ENCODE measurements around the gene LHPP.

Gene LHPP

DNA sequence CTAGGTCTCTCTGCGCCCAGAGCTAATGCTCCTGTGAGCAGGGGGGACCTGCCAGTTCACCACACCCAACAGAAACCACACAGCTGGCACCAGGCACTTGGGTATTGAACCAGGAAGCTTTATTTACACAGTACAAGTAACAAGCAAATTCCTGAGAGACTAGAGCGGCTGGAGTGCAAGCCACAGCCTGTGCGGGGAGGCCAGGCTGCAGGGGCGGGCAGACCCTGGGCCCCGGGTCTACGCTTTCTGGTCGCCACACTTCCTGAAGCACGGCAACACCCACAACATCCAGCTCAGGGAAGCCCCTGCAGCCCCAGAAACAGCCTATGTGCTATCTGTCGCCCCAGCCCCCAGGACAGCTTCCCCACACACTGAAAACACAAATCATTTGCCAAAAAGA is 157.6 kb downstream of the LHPP start:
- H3K4me3 ChIP-seq (ENCODE audit: low read length), result no peak overlapping the region
- TF ChIP-seq, protein P1, sequence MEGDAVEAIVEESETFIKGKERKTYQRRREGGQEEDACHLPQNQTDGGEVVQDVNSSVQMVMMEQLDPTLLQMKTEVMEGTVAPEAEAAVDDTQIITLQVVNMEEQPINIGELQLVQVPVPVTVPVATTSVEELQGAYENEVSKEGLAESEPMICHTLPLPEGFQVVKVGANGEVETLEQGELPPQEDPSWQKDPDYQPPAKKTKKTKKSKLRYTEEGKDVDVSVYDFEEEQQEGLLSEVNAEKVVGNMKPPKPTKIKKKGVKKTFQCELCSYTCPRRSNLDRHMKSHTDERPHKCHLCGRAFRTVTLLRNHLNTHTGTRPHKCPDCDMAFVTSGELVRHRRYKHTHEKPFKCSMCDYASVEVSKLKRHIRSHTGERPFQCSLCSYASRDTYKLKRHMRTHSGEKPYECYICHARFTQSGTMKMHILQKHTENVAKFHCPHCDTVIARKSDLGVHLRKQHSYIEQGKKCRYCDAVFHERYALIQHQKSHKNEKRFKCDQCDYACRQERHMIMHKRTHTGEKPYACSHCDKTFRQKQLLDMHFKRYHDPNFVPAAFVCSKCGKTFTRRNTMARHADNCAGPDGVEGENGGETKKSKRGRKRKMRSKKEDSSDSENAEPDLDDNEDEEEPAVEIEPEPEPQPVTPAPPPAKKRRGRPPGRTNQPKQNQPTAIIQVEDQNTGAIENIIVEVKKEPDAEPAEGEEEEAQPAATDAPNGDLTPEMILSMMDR (conservative IDR thresholded peaks at IDR 0.05; ENCODE audit: low read length), result no peak
- no peak for DNase-seq (ENCODE audit: low read depth)

DNA sequence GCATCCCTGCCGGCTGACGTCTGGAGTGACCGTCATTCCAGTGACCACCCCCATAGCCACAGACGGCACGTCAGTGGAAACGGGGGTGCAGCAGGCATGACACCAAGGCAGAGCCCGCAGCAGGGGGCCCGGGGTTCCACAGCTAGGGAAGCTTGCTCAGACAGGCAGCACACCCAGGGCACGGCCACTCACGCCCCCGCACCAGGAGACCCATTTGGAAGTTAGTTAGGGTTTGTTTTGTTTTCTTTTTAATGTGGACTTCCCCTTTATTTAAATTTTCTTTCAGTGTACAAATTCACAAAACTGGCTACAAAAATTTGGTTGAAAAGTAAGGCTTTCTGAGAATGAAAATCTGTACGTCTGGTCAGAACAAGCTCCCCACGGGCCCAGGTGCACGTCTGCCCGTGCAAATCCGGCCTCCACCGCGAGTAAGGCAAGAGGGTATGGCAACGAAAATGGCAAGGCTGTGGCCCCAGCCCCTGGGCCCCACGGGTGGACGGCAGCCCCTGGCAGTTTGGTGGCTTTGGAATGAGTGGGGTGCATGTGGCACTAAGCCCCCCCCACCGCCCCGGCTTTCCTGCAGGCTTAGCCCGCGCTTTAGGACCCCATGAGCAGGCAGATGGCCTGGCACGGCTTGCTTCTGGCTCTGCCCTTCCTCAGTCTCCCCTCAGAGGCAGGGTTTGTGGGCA is 158.3 kb downstream of the LHPP start:
- TF ChIP-seq, protein P1 (conservative IDR thresholded peaks at IDR 0.05; ENCODE audit: low read length), result no peak
- DNase-seq (ENCODE audit: low read depth), result no peak
- H3K4me3 ChIP-seq (ENCODE audit: low read length), result no peak overlapping the region

DNA sequence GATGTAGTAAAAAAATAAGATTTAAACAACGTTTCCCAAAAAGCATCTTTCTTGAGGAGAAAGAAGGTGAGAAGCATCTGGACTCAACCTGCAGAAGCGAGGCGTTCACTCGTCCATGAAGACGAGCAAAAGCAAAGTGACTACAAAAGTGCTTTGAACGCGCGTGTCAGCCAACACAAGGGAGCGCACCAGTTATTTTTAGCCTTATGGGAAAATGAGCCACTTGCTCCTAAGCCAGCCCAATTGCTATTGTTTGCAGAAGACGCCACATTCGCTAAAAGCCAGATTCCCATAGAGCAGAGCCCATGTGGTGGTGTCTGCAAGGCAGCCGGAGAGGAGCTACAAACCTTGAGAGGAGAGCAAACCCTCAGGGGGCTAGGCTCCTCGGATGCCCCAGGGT is 160.0 kb downstream of the LHPP start:
- no peak for DNase-seq (ENCODE audit: low read depth)
- H3K4me3 ChIP-seq (ENCODE audit: low read length), result no peak overlapping the region
- TF ChIP-seq, protein P1 (conservative IDR thresholded peaks at IDR 0.05; ENCODE audit: low read length), result no peak; the same call in 1 of the 2 replicates

DNA sequence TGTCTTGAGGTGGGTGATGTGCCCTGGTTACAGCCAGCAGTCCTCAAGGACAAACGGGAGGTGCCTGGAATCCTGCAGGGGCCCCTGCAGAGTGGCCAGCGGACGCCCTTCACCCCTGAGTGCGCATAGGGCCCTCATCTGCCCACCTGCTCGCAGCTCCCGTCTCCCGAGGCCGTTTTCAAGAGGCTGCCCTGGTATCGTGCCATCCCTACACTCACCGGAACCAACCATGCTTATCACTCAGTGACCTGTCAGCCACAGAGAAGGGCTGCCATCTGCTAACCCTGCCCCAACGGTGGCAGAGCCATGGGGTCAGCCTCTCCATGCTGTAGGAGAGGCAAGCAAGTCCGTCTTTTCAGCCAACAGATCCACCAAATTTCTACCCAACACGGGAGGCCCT is 160.5 kb downstream of the LHPP start:
- TF ChIP-seq, protein P1 (conservative IDR thresholded peaks at IDR 0.05; ENCODE audit: low read length), result no peak
- no peak overlapping the region for H3K4me3 ChIP-seq (ENCODE audit: low read length)
- no peak for DNase-seq (ENCODE audit: low read depth)

DNA sequence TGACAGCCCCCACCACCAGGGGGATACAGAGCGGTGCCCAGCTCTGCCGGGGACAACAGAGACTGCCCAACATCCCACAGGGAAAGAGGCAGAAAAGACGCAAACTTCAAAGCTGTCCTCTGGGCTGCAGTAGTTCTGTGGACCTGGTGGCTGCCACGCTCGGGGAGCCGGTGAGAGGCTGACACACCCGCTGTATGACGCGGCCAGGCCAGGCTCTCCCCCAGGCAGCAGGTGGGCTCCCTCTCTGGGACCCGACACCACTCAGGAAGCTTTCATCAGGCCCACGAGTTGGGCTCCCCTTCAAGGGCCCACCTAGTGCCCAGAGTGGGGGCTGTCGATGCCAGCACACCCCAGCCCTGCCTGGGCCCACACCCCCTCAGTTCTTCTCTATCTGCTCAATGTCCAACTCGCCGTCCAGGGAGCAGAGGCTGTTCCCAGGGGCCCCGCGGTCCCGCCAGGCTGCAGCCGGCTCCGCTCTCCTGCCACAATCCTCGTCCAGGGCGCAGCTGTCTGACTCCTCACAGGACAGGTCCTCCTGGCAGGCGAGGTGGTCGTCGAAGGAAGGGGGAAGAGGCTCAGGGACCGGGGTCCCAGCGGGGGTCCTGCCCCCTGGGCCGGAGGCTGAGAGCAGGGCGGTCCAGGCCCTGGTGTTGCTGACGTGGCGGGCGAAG is 161.4 kb downstream of the LHPP start:
- TF ChIP-seq, protein P1 (conservative IDR thresholded peaks at IDR 0.05; ENCODE audit: low read length), result no peak
- H3K4me3 ChIP-seq (ENCODE audit: low read length), result no peak overlapping the region
- DNase-seq (ENCODE audit: low read depth), result no peak

DNA sequence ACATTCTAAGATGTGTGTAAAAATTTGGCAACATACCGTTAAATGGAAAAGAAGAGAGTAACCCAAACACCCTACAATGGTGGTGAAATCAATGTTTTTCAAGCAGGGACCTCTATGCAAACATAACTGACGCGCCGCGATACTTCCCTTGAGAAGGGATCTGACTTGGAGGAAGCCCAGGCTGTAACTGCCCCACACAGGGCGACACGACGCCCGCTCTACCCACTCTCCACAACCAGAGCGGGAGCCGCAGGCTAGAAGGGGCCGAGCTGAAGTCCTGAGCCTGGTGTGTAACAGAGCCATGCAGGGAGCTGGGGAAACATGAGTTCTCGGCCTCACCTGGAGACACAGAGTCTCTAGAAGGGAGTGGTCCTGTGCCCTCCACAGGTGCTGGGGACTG is 162.4 kb downstream of the LHPP start:
- no peak overlapping the region for H3K4me3 ChIP-seq (ENCODE audit: low read length)
- TF ChIP-seq, protein P1 (conservative IDR thresholded peaks at IDR 0.05; ENCODE audit: low read length), result no peak
- DNase-seq (ENCODE audit: low read depth), result no peak

DNA sequence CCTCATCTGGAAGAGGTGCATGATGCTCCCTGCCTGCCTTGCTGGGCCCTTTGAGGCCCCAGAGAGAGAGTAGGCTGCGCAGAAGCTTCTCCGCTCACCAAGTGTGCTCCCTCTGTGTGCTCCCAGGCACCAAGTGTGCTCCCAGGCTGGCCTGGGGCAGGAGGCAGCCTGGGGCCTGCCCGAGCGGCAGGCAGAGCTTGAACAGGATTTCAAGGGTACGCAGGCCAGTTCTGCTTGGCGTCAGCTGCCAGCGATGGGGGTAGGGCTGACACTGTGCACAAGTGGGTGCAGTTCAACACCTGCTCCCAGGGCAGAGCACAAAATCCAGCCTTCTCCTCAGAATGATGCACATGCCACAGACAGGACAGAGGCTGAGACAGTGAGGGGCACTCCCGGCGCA is 162.8 kb downstream of the LHPP start:
- DNase-seq (ENCODE audit: low read depth), result no peak
- TF ChIP-seq, protein P1 (conservative IDR thresholded peaks at IDR 0.05; ENCODE audit: low read length), result no peak
- H3K4me3 ChIP-seq (ENCODE audit: low read length), result no peak overlapping the region

Measured in AG10803 (cell line).